NOMO-1 treated with dmso at 0.1 percent for 144 hours (cell line): Measurements from ENCODE around the gene KLHL4.
"Not testable (repeated sequence)": the region's sequence is repeated elsewhere in the genome, so short reads cannot be mapped to it uniquely, and the experiment has no call there.

Experiments used
- DNase-seq: peaks from one replicate; lab custom pipeline; 2025; ENCODE audit not compliant: unreplicated experiment; lab: John Stamatoyannopoulos, UW

The KLHL4 gene

DNA sequence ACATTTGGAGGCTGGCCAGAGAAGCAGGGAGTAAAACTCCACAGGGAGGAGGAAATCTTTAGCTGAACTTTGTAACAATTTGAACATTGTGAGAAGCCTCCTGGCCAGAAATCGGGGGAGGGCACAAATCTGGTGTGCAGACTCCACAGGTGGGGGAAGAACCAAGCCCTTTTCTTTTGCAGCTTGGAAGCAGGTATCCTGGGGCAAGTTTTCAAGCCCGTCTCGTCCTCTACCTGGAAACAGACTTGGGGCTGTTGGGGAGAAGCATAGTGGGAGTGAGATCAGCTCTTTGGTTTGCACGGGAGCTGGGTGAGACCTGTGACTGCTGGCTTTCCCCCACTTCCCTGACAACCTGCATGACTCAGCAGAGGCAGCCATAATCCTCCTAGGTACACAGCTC lies 123.8 kb downstream of the KLHL4 start:
- DNase-seq = not testable (repeated sequence)

DNA sequence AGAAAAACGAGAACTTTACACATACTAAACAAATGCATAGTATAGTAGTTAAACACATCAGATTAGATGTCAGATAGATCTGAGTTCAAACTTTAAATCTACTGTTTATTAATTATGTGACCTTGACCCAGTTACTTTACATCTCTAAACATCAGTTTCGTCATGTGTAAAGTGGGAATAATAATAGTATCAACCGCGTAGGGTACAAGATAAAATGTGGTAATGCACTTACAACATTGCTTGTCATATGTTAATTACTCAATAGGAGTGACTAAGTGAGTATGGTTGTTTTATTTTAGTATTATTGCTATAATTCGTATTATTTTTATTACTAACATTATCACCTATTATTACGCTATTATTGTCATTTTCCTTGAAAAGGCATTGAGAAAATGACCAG lies 144.2 kb downstream of the KLHL4 start:
- DNase-seq = no peak

DNA sequence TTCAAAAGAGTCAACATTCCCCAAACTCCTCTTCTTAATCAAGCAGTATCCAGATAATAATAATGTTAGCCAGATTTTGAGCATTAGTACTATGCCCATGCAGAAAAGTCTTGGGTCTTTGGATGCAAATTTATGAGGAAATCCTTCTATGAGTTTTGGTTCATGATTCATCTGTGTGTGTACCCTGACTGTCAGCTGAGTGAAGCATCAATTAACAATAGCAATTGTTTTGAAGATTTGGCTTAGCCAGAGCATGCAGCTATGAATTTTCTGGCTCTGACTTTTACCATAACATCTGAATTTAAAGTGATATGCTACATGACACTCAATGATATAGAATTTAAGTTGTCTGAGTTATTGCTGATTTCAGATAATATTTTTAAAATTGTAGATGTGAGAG lies 145.8 kb downstream of the KLHL4 start:
- no peak for DNase-seq

DNA sequence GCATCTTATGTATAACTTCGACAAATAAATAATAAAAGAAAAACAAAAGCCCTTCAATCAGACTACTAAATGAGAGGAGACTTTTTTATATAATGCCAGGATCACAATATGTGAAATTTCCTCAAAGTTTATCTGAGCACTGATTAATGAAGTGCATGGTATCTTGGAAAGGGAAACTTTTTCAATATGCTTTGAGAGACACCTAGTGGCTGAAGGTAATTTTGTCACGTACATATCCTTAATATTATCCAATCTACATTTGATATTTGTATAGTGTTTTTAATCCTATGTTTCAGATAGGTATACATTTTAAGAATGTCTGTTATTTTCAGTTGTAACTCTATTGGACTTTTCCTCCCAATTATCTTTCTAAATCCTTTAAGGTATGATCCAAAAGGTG lies 146.8 kb downstream of the KLHL4 start:
- DNase-seq = no peak

DNA sequence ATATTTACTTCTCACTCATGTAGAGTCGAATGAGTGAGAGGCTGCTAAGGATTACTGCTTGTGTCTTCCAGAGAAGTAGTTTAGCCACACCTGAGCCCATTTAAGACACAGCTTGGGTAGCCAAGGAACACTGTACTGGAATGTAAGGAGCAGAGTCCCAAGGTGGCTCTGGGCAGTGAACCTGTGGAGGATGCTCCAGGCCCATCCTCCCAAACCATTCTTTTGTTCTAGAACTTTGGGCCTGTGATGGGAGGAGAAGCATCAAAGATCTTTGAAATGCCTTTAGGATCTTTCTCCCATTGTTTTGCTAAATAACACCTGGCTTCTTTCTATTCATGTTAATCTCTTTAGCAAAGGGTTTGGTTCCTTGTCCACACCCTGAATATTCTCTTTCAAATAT lies 162.2 kb downstream of the KLHL4 start:
- no peak for DNase-seq

DNA sequence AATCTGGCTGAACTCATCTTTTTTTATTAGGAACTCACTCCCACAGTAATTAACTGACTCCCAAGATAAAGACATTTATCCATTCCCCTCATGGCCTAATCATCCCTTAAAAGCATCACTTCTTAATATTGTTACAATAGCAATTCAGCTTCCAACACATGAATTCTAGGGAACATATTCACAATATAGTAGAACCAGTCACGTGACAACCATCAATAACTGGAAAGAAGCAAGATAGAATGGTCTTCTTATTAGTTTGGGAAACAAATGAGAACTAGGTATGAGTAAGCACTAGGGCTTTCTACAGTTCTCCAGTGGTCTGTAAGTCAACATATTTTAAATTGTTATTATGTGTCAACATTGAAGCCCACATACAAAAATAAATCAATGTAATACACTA lies 170.1 kb downstream of the KLHL4 start:
- DNase-seq = no peak

DNA sequence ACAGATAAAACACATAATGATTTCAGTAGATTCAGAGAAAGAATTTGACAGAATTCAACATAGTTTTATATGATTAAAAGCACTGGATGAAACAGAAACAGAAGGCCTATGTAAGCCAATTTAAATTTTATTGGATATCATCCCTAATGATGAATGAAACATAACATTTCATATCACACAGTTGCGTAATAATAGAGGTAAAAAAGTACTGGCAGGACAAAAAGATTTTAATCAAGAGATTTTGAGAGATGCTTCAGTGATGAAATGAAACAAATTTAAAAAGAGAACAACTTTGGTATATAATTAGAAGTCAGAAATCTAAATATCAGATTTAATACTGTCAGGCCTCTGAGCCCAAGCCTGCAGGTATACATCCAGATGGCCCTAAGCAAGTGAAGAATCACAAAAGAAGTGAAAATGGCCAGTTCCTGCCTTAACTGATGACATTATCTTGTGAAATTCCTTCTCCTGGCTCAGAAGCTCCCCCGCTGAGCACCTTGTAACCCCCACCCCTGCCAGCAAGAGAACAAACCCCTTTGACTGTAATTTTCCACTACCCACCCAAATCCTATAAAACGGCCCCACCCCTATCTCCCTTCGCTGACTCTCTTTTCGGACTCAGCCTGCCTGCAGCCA lies 170.6 kb downstream of the KLHL4 start:
- DNase-seq = not testable (repeated sequence)

DNA sequence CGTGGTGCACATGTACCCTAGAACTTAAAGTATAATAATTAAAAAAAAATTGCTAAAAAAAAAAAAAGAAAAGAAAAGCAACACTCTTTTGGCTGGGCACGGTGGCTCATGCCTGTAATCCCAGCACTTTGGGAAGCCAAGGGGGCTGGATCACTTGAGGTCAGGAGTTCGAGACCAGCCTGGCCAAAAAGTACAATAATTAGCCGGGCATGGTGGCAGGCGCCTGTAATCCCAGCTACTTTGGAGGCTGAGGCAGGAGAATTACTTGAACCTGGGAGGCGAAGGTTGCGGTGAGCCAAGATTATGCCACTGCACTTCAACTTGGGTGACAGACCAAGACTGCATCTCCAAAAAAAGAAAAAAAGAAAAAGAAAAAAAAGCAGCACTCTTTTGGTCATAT lies 171.6 kb downstream of the KLHL4 start:
- not testable (repeated sequence) for DNase-seq

DNA sequence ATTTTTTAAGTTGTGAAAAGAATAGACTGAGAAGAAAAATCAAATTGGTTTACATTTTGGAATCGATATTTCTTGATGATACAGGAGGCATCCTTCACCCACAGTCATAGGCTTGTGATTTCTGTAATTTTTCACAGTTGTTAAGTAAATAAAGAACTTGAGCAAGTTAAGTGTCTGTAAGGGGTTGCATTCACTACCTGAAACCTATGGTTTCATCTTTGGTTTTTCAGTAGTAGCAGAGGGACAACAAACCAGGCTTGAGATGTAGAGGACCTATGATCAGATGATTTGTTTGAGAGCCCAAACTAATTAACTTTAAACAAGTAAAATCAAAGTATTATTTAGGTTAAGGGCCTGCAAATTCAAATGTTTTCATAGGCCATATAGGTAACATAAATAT lies 175.6 kb downstream of the KLHL4 start:
- DNase-seq = no peak

DNA sequence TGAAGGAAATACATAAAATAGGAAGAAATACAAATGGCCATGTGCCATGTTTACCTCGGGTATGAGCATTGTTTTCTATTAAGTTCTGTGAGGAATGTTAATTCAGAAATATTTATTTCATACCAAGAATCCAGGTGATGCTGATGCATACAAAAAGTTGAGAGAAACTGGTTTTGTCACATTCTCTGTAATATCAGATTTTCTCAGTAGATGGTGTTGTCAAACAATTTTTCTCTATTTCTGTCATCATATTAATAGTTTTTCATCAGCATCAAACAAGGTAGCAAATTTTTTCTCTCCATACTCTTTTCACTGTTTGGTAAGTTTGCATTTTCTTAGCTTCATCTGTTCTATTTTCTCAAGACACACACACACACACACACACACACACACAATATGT lies 179.8 kb downstream of the KLHL4 start:
- DNase-seq = no peak

DNA sequence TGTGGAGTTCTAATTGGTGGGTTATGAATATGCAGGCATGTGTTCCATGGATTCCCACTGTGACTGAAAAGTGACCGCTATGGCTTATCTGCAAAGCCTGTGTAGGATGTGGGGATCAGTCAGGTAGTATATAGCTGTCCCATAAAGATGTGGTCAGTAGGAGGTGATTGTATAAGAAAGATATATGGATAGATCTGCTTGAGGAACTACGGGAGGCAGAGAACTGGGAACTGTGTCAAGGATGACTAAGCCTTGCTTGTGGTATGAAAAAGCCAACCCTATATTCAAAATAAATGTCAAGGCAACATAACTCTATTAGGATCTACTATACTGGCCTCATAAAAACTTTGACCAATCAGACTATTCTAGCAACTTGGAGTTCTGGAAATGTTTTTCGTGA lies 185.2 kb downstream of the KLHL4 start:
- no peak for DNase-seq

DNA sequence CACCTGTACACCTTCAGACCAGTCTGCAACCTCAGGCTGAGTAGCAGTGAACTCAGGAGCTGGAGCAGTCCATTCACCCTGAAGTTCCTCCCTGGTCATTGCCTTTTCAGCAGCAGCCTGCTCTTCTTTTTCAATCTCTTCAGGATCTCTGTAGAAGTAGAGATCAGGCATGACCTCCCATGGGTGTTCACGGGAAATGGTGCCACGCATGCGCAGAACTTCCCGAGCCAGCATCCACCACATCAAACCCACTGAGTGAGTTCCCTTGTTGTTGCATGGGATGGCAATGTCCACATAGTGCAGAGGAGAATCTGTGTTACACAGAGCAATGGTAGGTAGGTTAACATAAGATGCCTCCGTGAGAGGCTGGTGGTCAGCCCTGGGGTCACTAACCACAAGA lies 185.9 kb downstream of the KLHL4 start:
- not testable (repeated sequence) for DNase-seq

DNA sequence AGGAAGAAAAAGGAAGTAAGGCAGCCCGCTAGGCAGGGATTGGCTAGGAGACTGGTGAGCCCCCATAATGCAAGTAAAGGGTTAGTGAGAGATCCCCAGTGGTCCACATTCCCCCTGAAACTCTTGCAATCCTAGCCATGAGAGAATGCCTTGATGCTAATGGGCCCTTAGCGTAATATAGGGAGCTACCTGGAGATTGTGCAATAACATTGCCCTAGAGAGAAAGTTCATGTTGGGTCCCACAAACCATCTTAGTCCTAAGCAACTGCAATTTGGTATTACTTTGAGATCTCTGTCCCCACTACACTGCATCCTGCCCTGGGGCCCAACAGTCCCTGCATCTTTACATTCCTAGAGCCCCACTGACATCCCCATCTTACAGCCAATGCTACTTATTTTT lies 188.5 kb downstream of the KLHL4 start:
- DNase-seq = no peak

DNA sequence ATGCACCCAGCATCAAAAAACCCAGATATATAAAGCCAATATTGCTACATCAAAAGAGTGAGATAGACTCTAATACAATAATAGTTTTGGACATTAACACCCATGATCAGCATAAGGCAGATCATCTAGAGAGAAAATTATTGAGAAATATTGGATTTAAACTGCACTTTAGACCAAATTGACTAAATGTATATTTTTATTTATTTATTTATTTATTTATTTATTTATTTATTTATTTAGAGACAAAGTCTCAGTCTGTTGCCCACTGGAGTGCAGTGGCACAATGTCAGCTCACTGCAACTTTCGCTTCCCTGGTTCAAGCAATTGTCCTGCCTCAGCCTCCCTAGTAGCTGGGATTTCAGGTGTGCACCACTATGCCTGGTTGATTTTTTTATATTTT lies 193.0 kb downstream of the KLHL4 start:
- DNase-seq = no peak
